ENCODE results near the gene KCTD13.

GRCh38 chr16:29900888-29901606 is 25.0 kb downstream of the KCTD13 start:
- TF ChIP-seq PBX3 (IDR thresholded peaks at IDR 0.05) (no peak), HOXA7 (CRISPR knock-in tag; IDR thresholded peaks at IDR 0.05) (no peak), POLR2A (IDR thresholded peaks at IDR 0.05; ENCODE audit: low read length) (no peak), EP300 (IDR thresholded peaks at IDR 0.05) (no peak), CTCF (IDR thresholded peaks at IDR 0.05) (no peak), NFE2L2 (conservative IDR thresholded peaks at IDR 0.05; ENCODE audit: low read length) (no peak), PHF8 (IDR thresholded peaks at IDR 0.05; ENCODE audit: borderline replicate concordance, low read depth) (no peak), HEYL (CRISPR knock-in tag; IDR thresholded peaks at IDR 0.05) (no peak), REST (IDR thresholded peaks at IDR 0.05) (no peak), JUN (IDR thresholded peaks at IDR 0.05) (no peak), ELK1 (IDR thresholded peaks at IDR 0.05; ENCODE audit: low read depth, low read length) (no peak), GATA3 (IDR thresholded peaks at IDR 0.05; ENCODE audit: borderline replicate concordance) (no peak), MYC (IDR thresholded peaks at IDR 0.05; ENCODE audit: borderline replicate concordance, low read length) (no peak), USF2 (IDR thresholded peaks at IDR 0.05) (no peak)

All from A549 (cell line).